B cell (primary cell): ENCODE data around the gene TWSG1. TPM values are rescaled to one million over a fixed set of nuclear protein-coding genes. Genes with fewer than 3 reads are reported as not detected.

ENCODE experiments used
- ATAC-seq: fragments of 200-7000 bp; cut with Tn5 transposase; one replicate; pipeline ENCODE4 v1.10.0; 2021; ENCODE audit warnings: low read depth, mild to moderate bottlenecking, moderate number of reproducible peaks, moderate library complexity
- CTCF ChIA-PET: fragments of 350-600 bp; sonication (Branson Sonifier 250); formaldehyde crosslinking; loops from one replicate; lab custom pipeline; 2021; ENCODE audit warnings: antibody characterized with exemption, inconsistent platforms; lab: Charles Lee
- POLR2A ChIA-PET: fragments of 350-600 bp; sonication (Branson Sonifier 250); formaldehyde crosslinking; loops from one replicate; lab custom pipeline; 2021; ENCODE audit warnings: antibody characterized with exemption; lab: Charles Lee
- DNase-seq: peaks from one replicate; pipeline ENCODE4 v3.0.0; 2013
- H2AFZ ChIP-seq: 2 replicates; pipeline ENCODE4 v1.6.1; 2012; ENCODE audit warnings: mild to moderate bottlenecking, low read depth, low read length; ENCODE audit not compliant: insufficient read depth, poor library complexity, severe bottlenecking
- H3K27ac ChIP-seq, 2 donors: 1 replicate in 1 of 2; 2 replicates in 1 of 2; pipeline ENCODE4 v1.5.1; 2012 to 2013; ENCODE audit warnings: low read length in 2 of 2, mild to moderate bottlenecking in 2 of 2, moderate library complexity in 1 of 2
- H3K27me3 ChIP-seq, 4 experiments: fragments of 200-600 bp in 1 of 4; sonication (generic) in 1 of 4; replicated peaks in 1 of 4; 1 replicate in 2 of 4; 2 replicates in 2 of 4; pipeline versions ENCODE4 v1.6.1 to v1.7.0; 2013 to 2016; ENCODE audit warnings: low read length in 3 of 4, mild to moderate bottlenecking in 2 of 4, mixed read lengths in 1 of 4, moderate library complexity in 1 of 4; ENCODE audit not compliant: insufficient read depth in 4 of 4, control insufficient read depth in 3 of 4; ENCODE audit errors: control extremely low read depth in 1 of 4
- H3K36me3 ChIP-seq, 2 experiments: replicated peaks in 1 of 2; 1 replicate in 1 of 2; 2 replicates in 1 of 2; pipeline versions ENCODE4 v1.6.1 to v1.7.1; 2013; ENCODE audit warnings: low read length in 1 of 2; ENCODE audit not compliant: insufficient read depth in 2 of 2, control insufficient read depth in 1 of 2; ENCODE audit errors: control extremely low read depth in 1 of 2, extremely low read depth in 1 of 2
- H3K4me1 ChIP-seq, 2 donors: fragments of 200-600 bp in 1 of 2; sonication (generic) in 1 of 2; 1 replicate in 1 of 2; 2 replicates in 1 of 2; pipeline versions ENCODE4 v1.5.1 to v1.6.1; 2013 to 2017; ENCODE audit warnings: low read length in 2 of 2; ENCODE audit not compliant: control insufficient read depth in 2 of 2, insufficient read depth in 2 of 2
- H3K4me2 ChIP-seq: replicated peaks from 2 replicates; pipeline ENCODE3; 2012; ENCODE audit warnings: mild to moderate bottlenecking, low read depth, low read length; ENCODE audit not compliant: poor library complexity, severe bottlenecking
- H3K4me3 ChIP-seq, 5 experiments: fragments of 200-600 bp in 1 of 5; sonication (generic) in 1 of 5; 1 replicate in 3 of 5; 2 replicates in 2 of 5; pipeline versions ENCODE4 v1.5.1 to v1.7.0; 2011 to 2016; ENCODE audit warnings: low read length in 4 of 5, mild to moderate bottlenecking in 4 of 5, low read depth in 2 of 5, control low read depth in 1 of 5, moderate library complexity in 1 of 5; ENCODE audit not compliant: insufficient read depth in 1 of 5; ENCODE audit errors: control extremely low read depth in 1 of 5, extremely low read depth in 1 of 5
- H3K79me2 ChIP-seq: fragments of 200-600 bp; sonication (generic); one replicate; pipeline ENCODE4 v1.6.0; 2016; ENCODE audit warnings: low read length; ENCODE audit not compliant: control insufficient read depth, insufficient read depth
- H3K9ac ChIP-seq: fragments of 200-600 bp; sonication (generic); 2 replicates; pipeline ENCODE4 v1.6.1; 2017; ENCODE audit warnings: mild to moderate bottlenecking, low read length, moderate library complexity
- H3K9me3 ChIP-seq, 3 donors: one replicate each; pipeline versions ENCODE4 v1.6.1 to v1.7.1; 2013; ENCODE audit warnings: low read length in 2 of 3; ENCODE audit not compliant: control insufficient read depth in 2 of 3, insufficient read depth in 1 of 3; ENCODE audit errors: control extremely low read depth in 1 of 3
- H4K20me1 ChIP-seq: 2 replicates; pipeline ENCODE4 v1.6.0; 2012; ENCODE audit warnings: mild to moderate bottlenecking, low read length; ENCODE audit not compliant: insufficient read depth, control insufficient read depth, poor library complexity, severe bottlenecking
- H3K27ac Mint-ChIP-seq: one replicate; pipeline ENCODE4 v1.8.0; 2021; ENCODE audit warnings: mixed read lengths
- H3K27me3 Mint-ChIP-seq: one replicate; pipeline ENCODE4 v1.8.0; 2021; ENCODE audit warnings: mixed read lengths
- H3K4me1 Mint-ChIP-seq: one replicate; pipeline ENCODE4 v1.8.0; 2021; ENCODE audit warnings: mixed read lengths
- H3K4me3 Mint-ChIP-seq: one replicate; pipeline ENCODE4 v1.8.0; 2021; ENCODE audit warnings: mixed read lengths
- H3K9me3 Mint-ChIP-seq: one replicate; pipeline ENCODE4 v1.8.0; 2022; ENCODE audit warnings: mixed read lengths; ENCODE audit not compliant: insufficient read depth
- EZH2 ChIP-seq: IDR thresholded peaks from 2 replicates; pipeline ENCODE4 v1.6.1; 2012; ENCODE audit warnings: borderline replicate concordance, low read depth, mild to moderate bottlenecking, moderate library complexity, low read length; ENCODE audit not compliant: insufficient read depth, poor library complexity, severe bottlenecking
- WGBS: methylation state at CpG from one replicate; pipeline ENCODE4 v1.1.5; 2013; ENCODE audit warnings: missing lambda C conversion rate; ENCODE audit not compliant: insufficient coverage; 5-methylcytosine and 5-hydroxymethylcytosine counted together
- intact Hi-C: fragments of 100-400 bp; cut with micrococcal nuclease; formaldehyde crosslinking; loops from one replicate; pipeline ENCODE4 v1.10.0; 2022
- polyA plus RNA-seq: library from polyadenylated mRNA; depleted of rRNA; stranded (reverse); fragments of >200 nt; gene quantifications from 2 replicates; pipeline ENCODE4 v1.2.3, GENCODE V29; 2012
- total RNA-seq, 2 donors: library from RNA; stranded (reverse); fragments of 120-200 nt in 1 of 2; gene quantifications; 1 replicate in 1 of 2; 2 replicates in 1 of 2; pipeline versions ENCODE4 v1.2.3 to v1.2.4, GENCODE V29; 2013 to 2022
- TF ChIP-seq, protein P1 (sequence below): fragments of 200-600 bp; IDR thresholded peaks from one replicate; pipeline ENCODE4 v1.8.0; 2022; ENCODE audit warnings: antibody characterized with exemption, mild to moderate bottlenecking

The TWSG1 gene
- total and polyA plus RNA-seq, 2 donors (not counting 1 experiment from before 2014, with no cell fraction given) = 1.1 to 6.3 TPM

DNA sequence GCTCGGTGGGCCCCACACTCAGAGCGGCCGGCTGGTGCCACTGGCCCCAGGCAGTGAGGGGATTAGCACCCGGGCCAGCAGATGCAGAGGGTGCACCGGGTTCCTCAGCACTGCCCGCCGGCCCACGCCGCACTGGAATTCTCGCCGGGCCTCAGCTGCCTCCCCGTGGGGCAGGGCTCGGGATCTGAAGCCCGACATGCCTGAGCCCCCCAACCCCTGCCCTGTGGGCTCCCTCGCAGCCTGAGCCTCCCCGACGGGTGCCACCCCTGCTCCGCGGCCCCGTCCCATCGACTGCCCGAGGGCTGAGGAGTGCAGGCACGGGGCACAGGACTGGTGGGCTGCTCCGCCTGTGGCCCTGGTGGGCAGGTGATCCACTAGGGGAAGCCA, 37.6 kb upstream of the TWSG1 start:
- Histone ChIP-seq H3K9me3 (peaks cover 3 to 40% (median 8%) of the 10 kb centered on the region in 3 donors), H3K4me3 (no peak overlapping the region), H4K20me1 (no peaks in the 10 kb centered on the region), H3K36me3 (no peaks in the 10 kb centered on the region), H3K79me2 (no peaks in the 10 kb centered on the region), H3K9ac (no peak overlapping the region), H3K4me2 (no peak overlapping the region), H3K27ac (no peak overlapping the region), H3K27me3 (no peaks in the 10 kb centered on the region), H3K4me1 (no peaks in the 10 kb centered on the region), H2AFZ (no peak overlapping the region)
- Mint-ChIP-seq H3K4me3 (no peak overlapping the region), H3K27me3 (peaks cover 3% of the 10 kb centered on the region), H3K27ac (no peak overlapping the region), H3K4me1 (no peaks in the 10 kb centered on the region), H3K9me3 (peaks cover 9% of the 10 kb centered on the region)
- no peak for ATAC-seq
- TF ChIP-seq, protein P1, sequence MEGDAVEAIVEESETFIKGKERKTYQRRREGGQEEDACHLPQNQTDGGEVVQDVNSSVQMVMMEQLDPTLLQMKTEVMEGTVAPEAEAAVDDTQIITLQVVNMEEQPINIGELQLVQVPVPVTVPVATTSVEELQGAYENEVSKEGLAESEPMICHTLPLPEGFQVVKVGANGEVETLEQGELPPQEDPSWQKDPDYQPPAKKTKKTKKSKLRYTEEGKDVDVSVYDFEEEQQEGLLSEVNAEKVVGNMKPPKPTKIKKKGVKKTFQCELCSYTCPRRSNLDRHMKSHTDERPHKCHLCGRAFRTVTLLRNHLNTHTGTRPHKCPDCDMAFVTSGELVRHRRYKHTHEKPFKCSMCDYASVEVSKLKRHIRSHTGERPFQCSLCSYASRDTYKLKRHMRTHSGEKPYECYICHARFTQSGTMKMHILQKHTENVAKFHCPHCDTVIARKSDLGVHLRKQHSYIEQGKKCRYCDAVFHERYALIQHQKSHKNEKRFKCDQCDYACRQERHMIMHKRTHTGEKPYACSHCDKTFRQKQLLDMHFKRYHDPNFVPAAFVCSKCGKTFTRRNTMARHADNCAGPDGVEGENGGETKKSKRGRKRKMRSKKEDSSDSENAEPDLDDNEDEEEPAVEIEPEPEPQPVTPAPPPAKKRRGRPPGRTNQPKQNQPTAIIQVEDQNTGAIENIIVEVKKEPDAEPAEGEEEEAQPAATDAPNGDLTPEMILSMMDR = no peak
- TF ChIP-seq EZH2 = no peak
- ChIA-PET CTCF (no interaction called here), POLR2A (interaction anchor here (0.6 kb wide), 1 partner anchor 701 kb away, joined by 4 read pairs; no protein-coding TSS in a partner anchor)
- 98% methylated on average over 24 of the region's 24 CpGs for WGBS
- no peak for DNase-seq
- intact Hi-C loops = no loop called here

DNA sequence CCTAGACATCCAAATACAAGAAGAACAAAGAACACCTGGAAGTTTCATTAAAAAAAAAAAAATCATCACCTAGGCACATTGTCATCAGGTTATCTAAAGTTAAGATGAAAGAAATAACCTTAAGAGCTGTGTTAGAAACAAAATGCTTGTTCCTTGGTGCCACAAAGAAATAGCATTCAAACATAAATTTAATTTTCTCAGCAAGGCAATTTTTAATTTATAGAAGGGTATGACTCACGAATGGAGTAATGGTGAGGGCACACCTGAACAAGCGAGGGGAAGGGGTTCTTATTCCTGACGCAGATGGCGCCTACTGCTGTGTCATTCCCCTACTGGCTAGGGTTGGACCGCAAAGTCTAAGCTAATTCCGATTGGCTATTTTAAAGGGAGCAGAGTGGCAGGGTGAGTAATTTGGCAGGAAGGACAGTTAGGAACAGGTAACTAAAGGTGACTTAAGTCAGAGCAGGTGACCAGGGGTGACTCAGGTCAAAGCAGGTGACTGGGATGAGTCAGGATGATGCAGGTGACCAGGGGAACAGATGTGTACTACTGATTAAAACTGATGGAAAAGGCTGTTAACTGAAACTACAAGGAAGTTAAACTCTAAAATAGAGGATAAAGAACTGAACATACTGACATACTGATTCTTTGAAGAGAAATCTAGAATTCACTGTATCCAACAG, 30.0 kb upstream of the TWSG1 start:
- peaks cover 34% of the 10 kb centered on the region for H3K27me3 Mint-ChIP-seq
- Histone ChIP-seq H3K27me3 (no peaks in the 10 kb centered on the region), H3K36me3 (no peaks in the 10 kb centered on the region), H3K4me3 (no peak overlapping the region), H4K20me1 (no peaks in the 10 kb centered on the region), H3K79me2 (no peaks in the 10 kb centered on the region), H3K27ac (no peak overlapping the region), H3K4me1 (no peaks in the 10 kb centered on the region), H3K9me3 (peaks cover 1 to 28% (median 18%) of the 10 kb centered on the region in 3 donors), H3K9ac (no peak overlapping the region), H3K4me2 (no peak overlapping the region), H2AFZ (no peak overlapping the region)
- no peak for ATAC-seq
- intact Hi-C loops = no loop called here
- WGBS = 92% methylated on average over 4 of the region's 6 CpGs
- H3K9me3 Mint-ChIP-seq = peaks cover 16% of the 10 kb centered on the region
- no peaks in the 10 kb centered on the region for H3K4me1 Mint-ChIP-seq
- H3K4me3 Mint-ChIP-seq = no peak overlapping the region
- CTCF ChIA-PET = no interaction called here
- TF ChIP-seq, protein P1 = no peak
- TF ChIP-seq EZH2 = no peak
- no peak for DNase-seq
- H3K27ac Mint-ChIP-seq = no peak overlapping the region
- POLR2A ChIA-PET = no interaction called here
